Measurements from ENCODE around the gene KIAA0040. TPM values are rescaled to one million over a fixed set of nuclear protein-coding genes. Genes with fewer than 3 reads are reported as not detected.

The KIAA0040 gene
- total RNA-seq, 1 donor from 2014 or later: not detected

DNA sequence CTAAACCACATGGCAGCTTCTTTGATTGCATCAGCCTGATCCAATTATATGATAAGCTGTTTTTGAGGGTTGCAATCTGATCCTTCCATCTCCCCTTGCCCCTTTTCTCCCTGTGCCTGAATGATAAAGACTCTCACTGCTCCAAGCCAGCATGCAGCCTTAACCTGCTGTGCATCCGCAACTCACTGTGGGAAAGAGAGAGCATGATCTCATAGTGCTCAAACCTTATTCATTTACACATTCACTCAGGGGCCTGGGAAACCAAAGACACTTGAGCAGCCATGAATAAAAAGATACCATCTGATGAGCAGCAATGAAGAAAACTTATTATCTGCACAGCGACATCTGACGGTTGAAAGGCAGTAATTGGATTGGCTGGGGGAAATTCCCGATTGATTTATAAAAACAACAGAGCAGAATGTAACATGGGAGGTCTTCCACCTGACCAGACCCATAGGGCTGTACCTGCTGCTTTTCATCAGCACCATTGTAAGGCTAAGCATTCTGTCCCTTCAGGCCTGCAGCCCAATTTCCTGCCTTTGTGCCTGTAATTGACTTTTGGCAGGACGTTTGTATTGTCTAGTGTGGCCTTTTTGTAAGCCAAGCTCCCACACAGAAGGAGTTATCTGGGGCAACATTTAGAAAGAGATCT is 62.5 kb downstream of the KIAA0040 start:
- Mint-ChIP-seq H3K4me1 (ENCODE audit: low read depth, unreplicated experiment) (no peaks in the 10 kb centered on the region), H3K27ac (ENCODE audit: unreplicated experiment) (no peak overlapping the region), H3K9me3 (ENCODE audit: unreplicated experiment) (peaks cover 1% of the 10 kb centered on the region), H3K27me3 (ENCODE audit: unreplicated experiment) (no peaks in the 10 kb centered on the region), H3K4me3 (ENCODE audit: unreplicated experiment) (no peak overlapping the region), H3K36me3 (ENCODE audit: unreplicated experiment) (no peaks in the 10 kb centered on the region)
- DNase-seq: no peak
- TF ChIP-seq, protein P1, sequence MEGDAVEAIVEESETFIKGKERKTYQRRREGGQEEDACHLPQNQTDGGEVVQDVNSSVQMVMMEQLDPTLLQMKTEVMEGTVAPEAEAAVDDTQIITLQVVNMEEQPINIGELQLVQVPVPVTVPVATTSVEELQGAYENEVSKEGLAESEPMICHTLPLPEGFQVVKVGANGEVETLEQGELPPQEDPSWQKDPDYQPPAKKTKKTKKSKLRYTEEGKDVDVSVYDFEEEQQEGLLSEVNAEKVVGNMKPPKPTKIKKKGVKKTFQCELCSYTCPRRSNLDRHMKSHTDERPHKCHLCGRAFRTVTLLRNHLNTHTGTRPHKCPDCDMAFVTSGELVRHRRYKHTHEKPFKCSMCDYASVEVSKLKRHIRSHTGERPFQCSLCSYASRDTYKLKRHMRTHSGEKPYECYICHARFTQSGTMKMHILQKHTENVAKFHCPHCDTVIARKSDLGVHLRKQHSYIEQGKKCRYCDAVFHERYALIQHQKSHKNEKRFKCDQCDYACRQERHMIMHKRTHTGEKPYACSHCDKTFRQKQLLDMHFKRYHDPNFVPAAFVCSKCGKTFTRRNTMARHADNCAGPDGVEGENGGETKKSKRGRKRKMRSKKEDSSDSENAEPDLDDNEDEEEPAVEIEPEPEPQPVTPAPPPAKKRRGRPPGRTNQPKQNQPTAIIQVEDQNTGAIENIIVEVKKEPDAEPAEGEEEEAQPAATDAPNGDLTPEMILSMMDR (IDR thresholded peaks at IDR 0.05; ENCODE audit: partially characterized antibody, unreplicated experiment): no peak

GRCh38 chr1:175129644-175129996 is 63.0 kb downstream of the KIAA0040 start:
- no peak overlapping the region for H3K27ac Mint-ChIP-seq (ENCODE audit: unreplicated experiment)
- no peaks in the 10 kb centered on the region for H3K36me3 Mint-ChIP-seq (ENCODE audit: unreplicated experiment)
- no peak for DNase-seq
- peaks cover 1% of the 10 kb centered on the region for H3K9me3 Mint-ChIP-seq (ENCODE audit: unreplicated experiment)
- H3K27me3 Mint-ChIP-seq (ENCODE audit: unreplicated experiment): no peaks in the 10 kb centered on the region
- TF ChIP-seq, protein P1 (IDR thresholded peaks at IDR 0.05; ENCODE audit: partially characterized antibody, unreplicated experiment): no peak
- no peaks in the 10 kb centered on the region for H3K4me1 Mint-ChIP-seq (ENCODE audit: low read depth, unreplicated experiment)
- no peak overlapping the region for H3K4me3 Mint-ChIP-seq (ENCODE audit: unreplicated experiment)

DNA sequence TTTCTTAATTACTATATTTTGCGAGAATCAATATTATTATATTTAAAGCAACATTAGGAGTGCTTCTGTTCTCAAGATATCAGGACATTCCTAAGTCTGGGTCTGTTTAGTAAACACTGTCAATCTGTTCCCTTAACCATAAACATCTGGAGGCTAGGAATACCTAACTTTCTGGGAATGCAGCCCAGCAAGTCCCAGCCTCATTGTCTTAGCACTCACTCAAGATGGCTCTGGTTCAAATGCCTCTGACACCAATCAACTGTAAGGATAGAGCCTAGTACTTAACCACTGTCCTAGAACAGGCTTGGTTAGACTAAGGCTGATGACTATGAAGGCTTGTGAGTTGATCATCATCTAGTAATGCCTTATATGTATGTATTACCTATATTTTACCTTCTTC is 63.4 kb downstream of the KIAA0040 start:
- Mint-ChIP-seq H3K27me3 (ENCODE audit: unreplicated experiment) (no peaks in the 10 kb centered on the region), H3K4me1 (ENCODE audit: low read depth, unreplicated experiment) (no peaks in the 10 kb centered on the region), H3K9me3 (ENCODE audit: unreplicated experiment) (peaks cover 1% of the 10 kb centered on the region), H3K36me3 (ENCODE audit: unreplicated experiment) (no peaks in the 10 kb centered on the region), H3K4me3 (ENCODE audit: unreplicated experiment) (no peak overlapping the region), H3K27ac (ENCODE audit: unreplicated experiment) (no peak overlapping the region)
- TF ChIP-seq, protein P1 (IDR thresholded peaks at IDR 0.05; ENCODE audit: partially characterized antibody, unreplicated experiment): no peak
- DNase-seq: no peak

GRCh38 chr1:175128523-175128922 is 64.1 kb downstream of the KIAA0040 start:
- Mint-ChIP-seq H3K4me1 (ENCODE audit: low read depth, unreplicated experiment) (no peaks in the 10 kb centered on the region), H3K9me3 (ENCODE audit: unreplicated experiment) (peaks cover 1% of the 10 kb centered on the region), H3K27me3 (ENCODE audit: unreplicated experiment) (no peaks in the 10 kb centered on the region), H3K36me3 (ENCODE audit: unreplicated experiment) (no peaks in the 10 kb centered on the region), H3K4me3 (ENCODE audit: unreplicated experiment) (no peak overlapping the region), H3K27ac (ENCODE audit: unreplicated experiment) (no peak overlapping the region)
- no peak for DNase-seq
- TF ChIP-seq, protein P1 (IDR thresholded peaks at IDR 0.05; ENCODE audit: partially characterized antibody, unreplicated experiment): no peak

DNA sequence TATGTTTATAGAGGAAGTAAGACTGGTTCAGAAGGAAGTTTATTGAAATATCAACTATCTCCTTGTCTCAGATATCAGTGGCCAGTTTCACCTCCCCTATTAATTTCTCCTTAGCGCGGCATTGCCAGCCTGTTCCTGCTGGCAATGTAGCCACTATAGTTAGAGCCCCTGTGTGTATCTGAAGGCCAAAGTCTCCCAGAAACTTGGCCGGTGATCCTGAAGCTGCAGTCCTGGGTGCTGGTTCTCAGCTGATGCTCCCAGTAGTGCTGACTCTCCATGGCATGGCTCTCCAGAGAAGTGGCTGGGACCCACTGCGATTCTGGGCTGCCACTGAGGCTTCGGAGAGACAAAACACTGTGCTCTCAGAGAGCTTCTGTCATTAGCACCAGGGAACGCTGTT is 65.0 kb downstream of the KIAA0040 start:
- Mint-ChIP-seq H3K4me3 (ENCODE audit: unreplicated experiment) (no peak overlapping the region), H3K4me1 (ENCODE audit: low read depth, unreplicated experiment) (no peaks in the 10 kb centered on the region), H3K27ac (ENCODE audit: unreplicated experiment) (no peak overlapping the region), H3K27me3 (ENCODE audit: unreplicated experiment) (no peaks in the 10 kb centered on the region), H3K9me3 (ENCODE audit: unreplicated experiment) (peaks cover 1% of the 10 kb centered on the region), H3K36me3 (ENCODE audit: unreplicated experiment) (no peaks in the 10 kb centered on the region)
- no peak for DNase-seq
- TF ChIP-seq, protein P1 (IDR thresholded peaks at IDR 0.05; ENCODE audit: partially characterized antibody, unreplicated experiment): no peak

All from glutamatergic neuron (in vitro differentiated cells).